Endodermal cell (in vitro differentiated cells): ENCODE measurements around the gene PHKB. TPM values are rescaled to one million over a fixed set of nuclear protein-coding genes. Genes with fewer than 3 reads are reported as not detected.

ENCODE experiments used
- DNase-seq: peaks from one replicate; pipeline ENCODE4 v3.0.0-alpha.2; 2017
- H3K27ac ChIP-seq: 2 replicates; pipeline ENCODE4 v1.5.1; 2013; ENCODE audit warnings: mild to moderate bottlenecking, low read depth, low read length, moderate library complexity
- H3K27me3 ChIP-seq: 2 replicates; pipeline ENCODE4 v1.6.1; 2013; ENCODE audit warnings: mild to moderate bottlenecking, low read length, moderate library complexity; ENCODE audit not compliant: insufficient read depth, control insufficient read depth, poor library complexity, severe bottlenecking
- H3K36me3 ChIP-seq: 2 replicates; pipeline ENCODE4 v1.7.0; 2013; ENCODE audit warnings: mild to moderate bottlenecking, low read length, moderate library complexity; ENCODE audit not compliant: control insufficient read depth, insufficient read depth
- H3K4me1 ChIP-seq: one replicate; pipeline ENCODE4 v1.7.0; 2013; ENCODE audit warnings: low read length; ENCODE audit not compliant: control insufficient read depth, insufficient read depth
- H3K4me3 ChIP-seq: 2 replicates; pipeline ENCODE4 v1.5.1; 2013; ENCODE audit warnings: mild to moderate bottlenecking, low read length, moderate library complexity
- H3K9ac ChIP-seq: 2 replicates; pipeline ENCODE4 v1.6.1; 2013; ENCODE audit warnings: mild to moderate bottlenecking, low read length, moderate library complexity; ENCODE audit not compliant: poor library complexity, severe bottlenecking; ENCODE audit errors: extremely low read depth
- H3K9me3 ChIP-seq: 2 replicates; pipeline ENCODE4 v1.6.1; 2013; ENCODE audit warnings: mild to moderate bottlenecking, low read length, moderate library complexity; ENCODE audit not compliant: control insufficient read depth
- H3K27ac Mint-ChIP-seq: 2 replicates; pipeline ENCODE4 v1.8.0; 2020; ENCODE audit warnings: mixed read lengths
- H3K27me3 Mint-ChIP-seq: 2 replicates; pipeline ENCODE4 v1.8.0; 2021; ENCODE audit warnings: mild to moderate bottlenecking, mixed read lengths; ENCODE audit not compliant: insufficient read depth
- H3K36me3 Mint-ChIP-seq: 2 replicates; pipeline ENCODE4 v1.8.0; 2020; ENCODE audit warnings: low read depth, mixed read lengths
- H3K4me1 Mint-ChIP-seq: 2 replicates; pipeline ENCODE4 v1.8.0; 2020; ENCODE audit warnings: mixed read lengths
- H3K4me3 Mint-ChIP-seq: 2 replicates; pipeline ENCODE4 v1.8.0; 2020; ENCODE audit warnings: mild to moderate bottlenecking, moderate library complexity, mixed read lengths
- H3K9me3 Mint-ChIP-seq: 2 replicates; pipeline ENCODE4 v1.8.0; 2020; ENCODE audit warnings: mild to moderate bottlenecking, mixed read lengths
- WGBS, 2 experiments: methylation state at CpG; one replicate each; pipeline versions ENCODE4 v1.1.5 to v1.1.7; 2013; ENCODE audit warnings: missing lambda C conversion rate in 2 of 2, mixed read lengths in 1 of 2; ENCODE audit not compliant: insufficient coverage in 1 of 2, insufficient read length in 1 of 2; 5-methylcytosine and 5-hydroxymethylcytosine counted together
- total RNA-seq, 2 donors: library from RNA; stranded (reverse); fragmentation: NEBNext Ultra II Directional in 1 of 2; extraction: Animal tissue kit (Norgen Biotek cat#: 25700) in 1 of 2; gene quantifications; 2 replicates in 1 of 2; 3 replicates in 1 of 2; pipeline ENCODE4 v1.2.1, GENCODE V29; 2021
- TF ChIP-seq, protein P1 (sequence below): fragments of 200-600 bp; sonication (generic); conservative IDR thresholded peaks from 2 replicates; pipeline ENCODE4 v1.5.0; 2021; ENCODE audit warnings: antibody characterized with exemption, mild to moderate bottlenecking

Gene PHKB
- total RNA-seq, 2 donors from 2014 or later, result 51.0 to 71.8 TPM

DNA sequence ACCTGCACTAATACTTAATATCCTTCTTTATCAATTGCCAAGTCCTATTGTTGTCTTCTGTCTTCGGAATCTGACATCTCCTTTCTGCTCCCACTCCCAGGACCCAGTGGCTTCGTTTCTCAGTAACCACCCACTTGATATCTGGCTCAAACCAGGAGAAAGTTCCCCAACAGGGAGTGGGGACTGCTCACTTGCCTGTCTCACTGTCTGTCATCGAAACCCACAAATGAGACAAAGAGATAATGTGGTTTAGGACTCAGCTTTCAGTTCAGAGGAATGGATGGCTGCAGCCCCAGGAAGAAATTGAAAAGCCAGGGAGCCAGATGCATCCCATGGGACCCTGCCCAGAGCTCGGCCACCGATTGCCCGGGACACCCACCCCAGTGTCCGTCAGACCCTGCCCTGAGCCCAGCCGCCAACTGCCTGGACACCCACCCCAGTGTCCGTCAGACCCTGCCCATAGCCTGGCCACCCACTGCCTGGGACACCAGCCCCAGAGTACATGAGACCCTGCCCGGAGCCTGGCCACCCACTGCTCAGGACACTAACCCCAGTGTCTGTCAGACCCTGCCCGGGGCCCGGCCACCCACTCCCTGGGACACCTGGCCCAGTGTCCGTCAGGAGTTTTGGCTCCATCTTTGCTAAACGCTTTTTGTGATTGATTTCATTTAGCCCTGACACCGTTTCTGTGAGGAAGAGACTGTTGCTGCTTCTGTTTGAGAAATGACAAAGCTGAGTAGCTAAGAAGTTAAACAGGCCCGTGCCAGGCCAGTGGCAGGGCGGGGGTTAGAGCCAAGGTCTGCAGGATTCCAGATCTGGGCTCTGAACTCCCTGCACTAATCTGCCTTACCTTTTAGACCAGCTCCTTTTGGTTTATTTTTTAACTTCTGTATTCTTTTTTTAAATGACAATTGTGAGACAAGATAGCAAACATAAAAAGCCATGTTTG is 251.4 kb downstream of the PHKB start:
- TF ChIP-seq, protein P1, sequence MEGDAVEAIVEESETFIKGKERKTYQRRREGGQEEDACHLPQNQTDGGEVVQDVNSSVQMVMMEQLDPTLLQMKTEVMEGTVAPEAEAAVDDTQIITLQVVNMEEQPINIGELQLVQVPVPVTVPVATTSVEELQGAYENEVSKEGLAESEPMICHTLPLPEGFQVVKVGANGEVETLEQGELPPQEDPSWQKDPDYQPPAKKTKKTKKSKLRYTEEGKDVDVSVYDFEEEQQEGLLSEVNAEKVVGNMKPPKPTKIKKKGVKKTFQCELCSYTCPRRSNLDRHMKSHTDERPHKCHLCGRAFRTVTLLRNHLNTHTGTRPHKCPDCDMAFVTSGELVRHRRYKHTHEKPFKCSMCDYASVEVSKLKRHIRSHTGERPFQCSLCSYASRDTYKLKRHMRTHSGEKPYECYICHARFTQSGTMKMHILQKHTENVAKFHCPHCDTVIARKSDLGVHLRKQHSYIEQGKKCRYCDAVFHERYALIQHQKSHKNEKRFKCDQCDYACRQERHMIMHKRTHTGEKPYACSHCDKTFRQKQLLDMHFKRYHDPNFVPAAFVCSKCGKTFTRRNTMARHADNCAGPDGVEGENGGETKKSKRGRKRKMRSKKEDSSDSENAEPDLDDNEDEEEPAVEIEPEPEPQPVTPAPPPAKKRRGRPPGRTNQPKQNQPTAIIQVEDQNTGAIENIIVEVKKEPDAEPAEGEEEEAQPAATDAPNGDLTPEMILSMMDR, result no peak
- Mint-ChIP-seq H3K9me3 (no peaks in the 10 kb centered on the region), H3K27me3 (no peaks in the 10 kb centered on the region), H3K27ac (no peak overlapping the region), H3K4me1 (peaks cover 7% of the 10 kb centered on the region), H3K4me3 (no peak overlapping the region), H3K36me3 (no peaks in the 10 kb centered on the region)
- Histone ChIP-seq H3K4me1 (no peaks in the 10 kb centered on the region), H3K27ac (no peak overlapping the region), H3K4me3 (no peak overlapping the region), H3K9me3 (no peaks in the 10 kb centered on the region), H3K9ac (no peak overlapping the region), H3K36me3 (no peaks in the 10 kb centered on the region), H3K27me3 (no peaks in the 10 kb centered on the region)
- no peak for DNase-seq
- 92 to 94% methylated on average over 6 to 17 of the region's 17 CpGs for WGBS, 2 experiments

DNA sequence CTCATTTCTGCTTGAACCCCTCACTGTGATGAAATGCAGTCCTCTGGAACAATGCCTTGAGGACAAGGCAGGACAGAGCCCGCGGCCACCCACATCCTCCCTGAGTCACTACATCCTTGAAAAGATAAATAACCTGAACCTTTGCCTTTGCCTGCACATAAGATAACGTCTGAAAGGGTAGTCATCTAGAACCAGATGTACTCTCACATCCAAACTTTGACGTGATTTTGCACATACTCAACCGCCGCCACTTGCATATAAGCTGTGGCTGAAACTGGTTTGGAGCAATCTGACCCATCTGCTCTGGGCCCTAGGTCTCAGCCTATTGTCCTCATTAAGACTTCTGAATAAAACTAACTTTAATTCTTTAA is 252.1 kb downstream of the PHKB start:
- Histone ChIP-seq H3K9ac (no peak overlapping the region), H3K27me3 (no peaks in the 10 kb centered on the region), H3K9me3 (no peaks in the 10 kb centered on the region), H3K36me3 (no peaks in the 10 kb centered on the region), H3K27ac (no peak overlapping the region), H3K4me1 (no peaks in the 10 kb centered on the region), H3K4me3 (no peak overlapping the region)
- WGBS, 2 experiments, result 89 to 90% methylated on average over 4 to 6 of the region's 6 CpGs
- H3K4me3 Mint-ChIP-seq, result no peak overlapping the region
- no peaks in the 10 kb centered on the region for H3K27me3 Mint-ChIP-seq
- TF ChIP-seq, protein P1, result no peak
- H3K27ac Mint-ChIP-seq, result no peak overlapping the region
- H3K4me1 Mint-ChIP-seq, result peaks cover 7% of the 10 kb centered on the region
- DNase-seq, result no peak
- H3K9me3 Mint-ChIP-seq, result no peaks in the 10 kb centered on the region
- H3K36me3 Mint-ChIP-seq, result no peaks in the 10 kb centered on the region

DNA sequence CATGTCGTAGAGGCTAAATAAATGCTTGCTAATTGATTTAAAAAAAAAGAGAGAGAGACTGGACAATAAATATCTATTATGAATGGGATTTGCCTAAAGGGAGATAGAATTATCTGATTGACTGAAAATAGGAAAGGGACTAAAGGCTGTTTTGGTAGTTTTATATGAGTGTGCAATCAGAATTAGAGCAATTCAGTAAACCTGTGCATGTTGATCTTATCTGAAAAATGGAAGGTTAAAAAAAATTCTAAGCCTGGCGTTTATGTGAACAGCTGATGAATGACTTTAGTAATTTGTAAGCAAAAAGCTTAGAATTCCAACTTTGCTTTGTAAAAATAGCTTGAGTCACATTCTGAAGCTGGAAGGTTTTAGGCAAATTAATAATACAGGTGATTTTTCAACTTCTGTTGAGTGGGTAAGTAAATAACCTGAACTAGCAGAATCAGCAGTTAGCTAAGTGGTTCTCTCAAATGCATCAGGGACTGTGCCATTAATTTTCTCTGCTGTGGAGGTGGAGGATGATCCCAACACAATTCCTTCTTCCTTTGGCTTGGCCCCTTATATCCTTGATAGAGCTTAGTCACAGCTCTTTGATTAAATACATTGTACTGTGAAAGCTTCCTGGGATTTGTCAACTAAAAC is 254.4 kb downstream of the PHKB start:
- DNase-seq, result no peak
- H3K27ac Mint-ChIP-seq, result no peak overlapping the region
- 89 to 97% methylated on average over 2 of the region's 2 CpGs for WGBS, 2 experiments
- no peak overlapping the region for H3K27ac ChIP-seq
- H3K36me3 Mint-ChIP-seq, result no peaks in the 10 kb centered on the region
- H3K9me3 ChIP-seq, result no peaks in the 10 kb centered on the region
- H3K4me3 ChIP-seq, result no peak overlapping the region
- TF ChIP-seq, protein P1, result no peak
- H3K4me1 Mint-ChIP-seq, result peaks cover 7% of the 10 kb centered on the region
- no peaks in the 10 kb centered on the region for H3K27me3 ChIP-seq
- no peaks in the 10 kb centered on the region for H3K4me1 ChIP-seq
- no peaks in the 10 kb centered on the region for H3K36me3 ChIP-seq
- H3K9ac ChIP-seq, result no peak overlapping the region
- no peak overlapping the region for H3K4me3 Mint-ChIP-seq
- H3K27me3 Mint-ChIP-seq, result no peaks in the 10 kb centered on the region
- H3K9me3 Mint-ChIP-seq, result no peaks in the 10 kb centered on the region
